D721Med (cell line): Measurements from ENCODE around the gene GAB2.

Experiments
- DNase-seq: peaks from one replicate; pipeline ENCODE4 v3.0.0; 2011; ENCODE audit warnings: low spot score; ENCODE audit not compliant: insufficient read length
- FAIRE-seq: peaks from 2 replicates; lab custom pipeline; 2011; peaks lifted over from hg19 to GRCh38; lab: Jason Lieb, UNC
- TF ChIP-seq, protein P1 (sequence below): IDR thresholded peaks from 2 replicates; pipeline ENCODE4 v1.5.1; 2012; ENCODE audit warnings: mild to moderate bottlenecking, control low read depth; ENCODE audit not compliant: insufficient read depth; ENCODE audit errors: missing control alignments

Gene GAB2

DNA sequence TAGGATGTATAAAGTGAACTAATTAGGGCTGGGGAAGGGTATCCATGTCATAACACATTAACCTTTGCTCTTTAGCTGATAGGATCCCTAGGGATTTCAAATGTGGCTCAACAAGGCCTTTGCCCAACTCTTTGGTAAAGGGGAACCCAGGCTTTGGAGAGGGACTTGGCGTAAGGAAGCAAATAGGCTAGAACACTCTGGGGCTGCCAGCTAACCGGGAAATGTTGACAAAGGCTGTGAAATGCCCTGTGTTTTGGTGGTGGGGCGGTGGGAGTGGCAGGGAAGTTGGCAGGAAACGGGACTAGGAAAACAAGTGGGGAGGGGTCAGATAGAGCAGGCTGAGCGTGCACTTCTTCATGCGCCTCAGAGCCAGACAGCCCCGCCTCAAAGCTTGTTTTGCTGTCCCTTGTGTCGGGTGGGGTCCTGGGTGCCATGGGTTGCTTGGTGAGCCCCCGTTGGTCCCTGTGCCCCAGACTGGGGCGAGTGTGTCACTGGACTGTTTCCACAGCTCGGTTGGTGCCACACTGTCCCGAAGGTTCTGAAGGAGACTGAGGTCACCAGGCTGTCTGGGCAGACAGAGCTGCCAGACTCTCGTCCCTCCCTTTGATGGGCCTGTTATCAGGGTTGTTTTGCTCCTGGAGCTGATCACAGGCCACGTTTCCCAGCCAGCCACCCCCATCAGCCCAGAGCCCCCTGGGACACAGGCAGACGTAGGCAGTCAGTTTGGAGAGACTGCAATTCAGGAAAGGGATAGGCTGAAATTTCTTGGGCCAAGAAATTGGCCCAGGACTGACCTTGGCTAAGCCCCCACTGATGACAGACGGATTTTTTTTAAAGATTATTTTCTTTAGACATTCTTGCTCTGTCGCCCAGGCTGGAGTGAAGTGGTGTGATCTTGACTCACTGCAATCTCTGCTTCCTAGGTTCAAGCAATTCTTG, 248.8 kb downstream of the GAB2 start:
- no peak for FAIRE-seq
- TF ChIP-seq, protein P1, sequence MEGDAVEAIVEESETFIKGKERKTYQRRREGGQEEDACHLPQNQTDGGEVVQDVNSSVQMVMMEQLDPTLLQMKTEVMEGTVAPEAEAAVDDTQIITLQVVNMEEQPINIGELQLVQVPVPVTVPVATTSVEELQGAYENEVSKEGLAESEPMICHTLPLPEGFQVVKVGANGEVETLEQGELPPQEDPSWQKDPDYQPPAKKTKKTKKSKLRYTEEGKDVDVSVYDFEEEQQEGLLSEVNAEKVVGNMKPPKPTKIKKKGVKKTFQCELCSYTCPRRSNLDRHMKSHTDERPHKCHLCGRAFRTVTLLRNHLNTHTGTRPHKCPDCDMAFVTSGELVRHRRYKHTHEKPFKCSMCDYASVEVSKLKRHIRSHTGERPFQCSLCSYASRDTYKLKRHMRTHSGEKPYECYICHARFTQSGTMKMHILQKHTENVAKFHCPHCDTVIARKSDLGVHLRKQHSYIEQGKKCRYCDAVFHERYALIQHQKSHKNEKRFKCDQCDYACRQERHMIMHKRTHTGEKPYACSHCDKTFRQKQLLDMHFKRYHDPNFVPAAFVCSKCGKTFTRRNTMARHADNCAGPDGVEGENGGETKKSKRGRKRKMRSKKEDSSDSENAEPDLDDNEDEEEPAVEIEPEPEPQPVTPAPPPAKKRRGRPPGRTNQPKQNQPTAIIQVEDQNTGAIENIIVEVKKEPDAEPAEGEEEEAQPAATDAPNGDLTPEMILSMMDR: no peak
- DNase-seq: no peak

DNA sequence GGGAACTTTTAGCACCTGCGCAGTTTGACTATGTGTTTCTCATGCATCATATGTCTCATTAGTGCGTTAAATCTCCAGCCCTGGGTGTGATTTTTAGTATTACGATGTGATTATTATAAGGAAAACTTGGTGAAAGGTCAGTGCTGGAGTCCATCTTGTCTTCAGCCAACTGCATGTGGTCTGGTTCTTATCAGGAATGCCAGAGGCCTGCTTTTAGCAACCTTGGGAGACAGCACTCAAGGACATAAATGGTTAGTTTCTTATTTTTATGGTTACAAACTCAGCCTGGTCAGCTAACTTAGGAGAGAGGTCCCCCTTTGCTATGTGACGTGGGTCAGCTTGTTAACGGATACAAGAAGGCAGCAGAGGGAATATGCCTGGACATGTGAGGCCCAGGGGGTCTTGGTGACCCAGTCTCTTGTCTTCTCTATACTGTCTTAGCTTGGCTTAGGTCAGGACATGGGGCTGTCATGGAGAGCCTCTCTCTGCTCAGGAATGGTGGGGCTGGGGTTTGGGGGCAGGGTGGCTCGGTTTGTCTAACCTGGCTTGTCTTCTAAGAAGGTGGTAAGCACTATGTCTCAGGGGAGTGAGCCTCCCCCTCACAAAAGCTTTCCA, 250.7 kb downstream of the GAB2 start:
- DNase-seq: no peak
- no peak for FAIRE-seq
- TF ChIP-seq, protein P1: no peak
